H7 (cell line): ENCODE data around the gene CFAP99. TPM values are rescaled to one million over a fixed set of nuclear protein-coding genes. Genes with fewer than 3 reads are reported as not detected.

Source experiments
- DNase-seq: peaks from one replicate; pipeline ENCODE4 v3.0.0; 2012
- H3K27me3 ChIP-seq: 2 replicates; pipeline ENCODE4 v1.6.0; 2011; ENCODE audit warnings: mild to moderate bottlenecking, low read length; ENCODE audit not compliant: control insufficient read depth, insufficient read depth
- H3K36me3 ChIP-seq: replicated peaks from 2 replicates; pipeline ENCODE4 v1.5.1; 2011; ENCODE audit warnings: low read length; ENCODE audit not compliant: control insufficient read depth, insufficient read depth
- H3K4me3 ChIP-seq: 2 replicates; pipeline ENCODE4 v1.5.1; 2011; ENCODE audit warnings: low read depth, mild to moderate bottlenecking, control low read depth, low read length, moderate library complexity; ENCODE audit not compliant: insufficient read depth
- total RNA-seq: library from RNA; depleted of rRNA; stranded (reverse); fragments of >200 nt; shearing (Covaris generic); gene quantifications from 2 replicates; pipeline ENCODE4 v1.2.3, GENCODE V29; 2014

The CFAP99 gene
- total RNA-seq, 1 experiment from 2014 or later = not detected

DNA sequence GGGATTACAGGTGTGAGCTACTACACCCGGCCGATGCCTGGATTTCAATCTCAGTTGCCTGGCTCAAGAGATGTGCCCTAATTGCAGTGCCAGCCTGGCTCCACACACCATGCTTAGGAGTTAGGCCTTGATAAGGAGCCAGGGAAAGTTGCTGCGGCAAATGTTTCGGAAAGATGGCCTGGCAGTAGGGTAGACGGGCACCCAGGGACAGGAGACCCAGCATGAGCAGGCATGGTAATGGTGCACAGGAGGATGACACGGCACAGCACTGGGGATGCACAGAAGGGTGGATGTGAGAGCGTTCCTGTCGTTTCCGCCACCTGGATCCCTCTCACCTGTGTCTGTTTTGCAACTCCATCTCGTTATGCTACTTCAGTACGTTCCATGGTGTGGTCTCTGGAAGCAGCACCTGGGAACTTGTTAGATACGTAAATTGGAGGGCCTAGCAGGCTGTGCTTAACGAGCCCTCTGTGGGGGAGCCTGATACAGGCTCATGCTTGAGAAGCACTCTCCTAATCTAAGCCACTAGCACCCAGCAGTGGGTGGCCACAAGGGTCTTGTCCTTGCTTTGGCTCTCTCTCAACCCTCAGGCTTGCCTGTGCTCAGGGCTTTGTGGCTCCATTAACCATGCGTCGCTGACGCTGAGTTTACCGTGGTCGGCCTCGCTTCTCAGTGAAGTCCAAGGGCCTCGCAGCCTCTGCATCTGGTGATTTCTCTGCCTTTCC, 70.5 kb downstream of the CFAP99 start:
- no peak overlapping the region for H3K4me3 ChIP-seq
- DNase-seq = no peak
- H3K36me3 ChIP-seq = peaks cover 22% of the 10 kb centered on the region
- no peaks in the 10 kb centered on the region for H3K27me3 ChIP-seq

DNA sequence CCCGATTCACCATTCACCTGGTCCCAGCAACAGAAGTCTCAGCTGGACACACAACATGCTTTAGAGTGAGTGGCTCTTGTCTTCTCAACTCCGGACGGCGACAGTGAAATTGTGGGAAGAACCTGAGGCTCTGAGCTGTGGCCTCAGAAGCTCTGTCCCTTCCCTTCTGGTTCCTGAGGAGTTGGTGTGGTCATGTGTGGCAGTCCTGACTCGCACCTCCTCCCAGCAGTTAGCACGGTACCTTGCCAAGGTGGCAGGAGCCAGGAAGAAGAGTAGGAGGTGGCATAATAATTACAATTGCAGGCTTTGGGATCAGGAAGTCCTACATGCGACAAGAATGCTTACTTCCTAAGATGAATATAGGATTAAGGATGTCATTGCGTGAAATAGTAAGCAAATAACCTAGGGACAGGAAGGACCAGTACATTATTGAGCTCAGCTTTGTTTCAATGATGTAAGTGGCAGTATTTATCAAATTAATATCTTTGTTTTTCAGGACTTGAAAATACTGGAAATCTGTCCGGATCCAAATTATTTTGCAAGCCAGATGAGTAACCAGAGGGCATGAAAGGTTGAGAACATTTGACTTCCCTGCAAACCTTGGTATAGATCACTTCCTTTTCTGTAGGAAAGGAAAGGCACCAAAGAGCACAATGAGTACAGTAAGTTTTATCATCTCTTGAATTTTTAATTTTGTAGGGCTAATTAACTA, 71.2 kb downstream of the CFAP99 start:
- H3K4me3 ChIP-seq = no peak overlapping the region
- peaks cover 24% of the 10 kb centered on the region for H3K36me3 ChIP-seq
- DNase-seq = no peak
- H3K27me3 ChIP-seq = no peaks in the 10 kb centered on the region

DNA sequence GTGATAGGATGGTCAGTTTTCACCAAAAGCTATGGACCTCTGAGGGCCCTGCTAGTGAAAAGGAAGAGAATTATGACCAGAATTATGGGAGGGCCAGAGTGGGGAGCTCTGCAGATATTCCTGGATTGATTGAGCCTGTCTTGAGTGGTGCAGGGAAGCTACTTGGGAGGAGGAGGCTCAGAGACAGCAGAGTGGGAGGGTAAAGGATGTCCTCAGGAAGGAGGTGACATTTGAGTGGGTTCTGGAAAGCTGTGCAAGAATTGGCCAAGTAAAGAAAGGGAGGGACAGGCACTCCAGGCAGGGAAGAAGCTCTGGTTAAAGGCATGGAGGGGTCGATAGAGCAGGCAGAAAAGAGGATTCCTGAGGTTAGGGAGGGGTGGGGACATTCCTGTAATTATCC, 74.2 kb downstream of the CFAP99 start:
- DNase-seq = no peak
- H3K36me3 ChIP-seq = peaks cover 41% of the 10 kb centered on the region
- H3K4me3 ChIP-seq = no peak overlapping the region
- no peaks in the 10 kb centered on the region for H3K27me3 ChIP-seq

DNA sequence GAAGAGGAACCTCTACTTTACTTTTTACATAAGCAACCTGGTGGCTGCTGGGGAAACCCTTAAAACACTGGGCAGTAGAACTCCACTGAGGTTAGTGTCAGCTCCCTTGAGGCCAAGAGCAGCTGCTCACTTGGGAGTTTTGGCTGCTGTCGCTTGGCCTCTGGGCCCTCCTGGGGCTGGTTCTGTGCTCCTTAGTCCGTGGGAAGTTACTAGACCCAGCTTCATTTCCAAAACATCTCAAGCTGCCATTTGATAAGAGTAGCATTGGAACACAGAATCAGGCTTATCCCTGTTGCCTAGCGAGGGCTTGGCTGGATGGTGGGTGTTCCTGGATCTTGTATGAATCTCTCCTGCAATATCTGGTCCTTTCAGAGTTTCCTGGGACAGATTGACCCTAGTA, 76.2 kb downstream of the CFAP99 start:
- Histone ChIP-seq H3K4me3 (no peak overlapping the region), H3K36me3 (peaks cover 39% of the 10 kb centered on the region), H3K27me3 (no peaks in the 10 kb centered on the region)
- DNase-seq = no peak

DNA sequence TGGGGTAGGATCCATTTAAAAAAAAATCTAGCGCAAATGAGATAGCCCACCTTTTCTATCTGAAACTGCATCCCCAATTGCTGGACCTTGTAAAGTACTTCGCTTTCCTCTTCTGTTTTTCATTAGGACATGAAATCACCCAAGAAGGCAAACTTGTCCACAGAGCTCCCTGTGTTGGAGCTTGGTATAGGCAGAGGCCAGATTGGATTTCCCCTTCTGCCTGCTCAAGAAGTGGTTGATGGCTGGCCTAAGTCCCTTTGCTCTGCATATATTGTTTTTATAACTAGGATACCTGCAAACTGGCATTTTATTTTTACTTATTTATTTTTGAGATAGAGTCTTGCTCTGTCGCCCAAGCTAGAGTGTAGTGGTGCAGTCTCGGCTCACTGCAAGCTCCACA, 78.6 kb downstream of the CFAP99 start:
- no peak for DNase-seq
- no peak overlapping the region for H3K4me3 ChIP-seq
- H3K27me3 ChIP-seq = no peaks in the 10 kb centered on the region
- H3K36me3 ChIP-seq = peaks cover 42% of the 10 kb centered on the region

DNA sequence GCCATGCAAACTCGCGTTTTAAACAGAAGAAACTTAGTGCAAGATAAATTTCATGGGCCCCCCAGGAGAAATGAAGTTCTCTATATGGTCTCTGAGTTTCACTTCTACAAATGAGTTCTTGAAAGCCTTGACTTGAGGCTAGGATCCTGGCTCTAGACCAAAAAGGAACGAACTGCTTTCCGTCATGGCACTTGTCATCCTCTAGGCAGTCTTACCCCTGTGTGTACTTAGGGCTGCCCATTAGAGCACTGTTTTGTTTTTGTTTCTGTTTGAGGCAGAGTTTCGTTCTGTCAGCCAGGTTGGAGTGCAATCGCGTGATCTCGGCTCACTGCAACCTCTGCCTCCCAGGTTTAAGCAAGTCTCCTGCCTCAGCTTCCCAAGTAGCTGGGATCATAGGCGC, 79.2 kb downstream of the CFAP99 start:
- no peak overlapping the region for H3K4me3 ChIP-seq
- no peak for DNase-seq
- H3K36me3 ChIP-seq = peaks cover 40% of the 10 kb centered on the region
- H3K27me3 ChIP-seq = no peaks in the 10 kb centered on the region

DNA sequence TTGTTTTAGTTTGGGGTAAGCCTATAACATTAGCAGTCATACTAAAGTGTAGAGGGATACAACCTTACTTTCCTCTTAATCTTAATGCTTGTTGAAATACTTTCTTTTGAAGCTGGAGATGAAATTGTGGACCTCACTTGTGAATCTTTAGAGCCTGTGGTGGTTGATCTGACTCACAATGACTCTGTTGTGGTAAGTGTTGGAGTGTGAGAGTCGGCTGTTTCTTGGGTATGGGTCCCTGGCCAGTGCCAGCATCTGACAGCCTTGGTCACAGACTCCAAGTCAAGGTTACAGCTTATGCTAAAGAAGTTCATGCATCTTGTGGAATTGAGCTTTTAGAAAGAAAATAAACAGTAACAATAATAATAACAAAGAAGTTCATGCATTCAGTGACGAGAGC, 81.8 kb downstream of the CFAP99 start:
- no peak for DNase-seq
- H3K36me3 ChIP-seq = peaks cover 35% of the 10 kb centered on the region
- H3K4me3 ChIP-seq = no peak overlapping the region

DNA sequence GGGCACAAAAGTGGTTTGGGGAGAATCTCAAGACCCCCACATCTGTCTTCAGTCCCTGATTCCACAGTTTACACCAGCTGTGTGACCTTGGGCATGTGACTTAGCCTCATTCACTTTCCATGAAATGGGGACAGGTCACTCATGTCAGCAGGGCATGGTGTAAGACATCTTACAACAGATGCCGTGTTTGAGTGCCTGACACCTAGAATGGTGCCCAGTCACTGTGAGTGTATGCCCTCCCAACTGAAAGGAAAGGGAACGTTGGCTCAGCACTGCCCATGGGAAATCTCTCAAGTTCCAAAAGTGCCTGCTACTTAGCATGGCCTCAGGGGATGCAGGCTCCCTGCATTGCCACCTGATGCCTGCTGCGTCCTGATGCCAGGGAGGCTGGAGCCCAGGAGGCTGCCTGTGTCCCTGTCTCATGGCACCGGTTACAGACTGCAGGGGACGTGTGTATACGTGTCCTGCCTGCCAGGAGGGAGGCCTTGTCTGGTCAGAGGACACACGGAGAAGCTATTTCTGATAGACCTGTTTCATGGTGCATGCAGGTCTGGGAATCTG, 82.4 kb downstream of the CFAP99 start:
- no peak for DNase-seq
- H3K36me3 ChIP-seq = peaks cover 35% of the 10 kb centered on the region
- no peaks in the 10 kb centered on the region for H3K27me3 ChIP-seq
- no peak overlapping the region for H3K4me3 ChIP-seq

More for the DNA sequence above, 81.8 kb downstream of the CFAP99 start:
- no peaks in the 10 kb centered on the region for H3K27me3 ChIP-seq

DNA sequence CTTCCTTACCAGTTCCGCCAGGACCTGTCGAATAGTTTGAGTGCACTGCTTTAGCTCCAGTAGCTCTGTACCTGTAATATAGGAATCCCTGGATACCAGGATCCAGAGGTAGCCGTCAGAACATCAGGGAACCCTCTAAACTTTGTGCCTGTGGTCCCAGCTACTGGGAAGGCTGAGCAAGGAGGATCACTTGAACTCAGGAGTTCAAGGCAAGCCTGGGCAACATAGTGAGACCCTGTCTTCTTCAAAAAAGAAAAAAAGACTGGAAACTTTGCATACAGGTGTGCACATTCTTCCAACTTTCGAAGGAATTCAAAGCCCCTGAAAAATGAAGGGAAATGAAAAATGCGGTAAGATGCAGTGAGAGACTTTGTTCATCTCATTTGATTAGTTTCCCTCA, 85.1 kb downstream of the CFAP99 start:
- peaks cover 25% of the 10 kb centered on the region for H3K36me3 ChIP-seq
- no peak for DNase-seq
- no peaks in the 10 kb centered on the region for H3K27me3 ChIP-seq
- H3K4me3 ChIP-seq = no peak overlapping the region

DNA sequence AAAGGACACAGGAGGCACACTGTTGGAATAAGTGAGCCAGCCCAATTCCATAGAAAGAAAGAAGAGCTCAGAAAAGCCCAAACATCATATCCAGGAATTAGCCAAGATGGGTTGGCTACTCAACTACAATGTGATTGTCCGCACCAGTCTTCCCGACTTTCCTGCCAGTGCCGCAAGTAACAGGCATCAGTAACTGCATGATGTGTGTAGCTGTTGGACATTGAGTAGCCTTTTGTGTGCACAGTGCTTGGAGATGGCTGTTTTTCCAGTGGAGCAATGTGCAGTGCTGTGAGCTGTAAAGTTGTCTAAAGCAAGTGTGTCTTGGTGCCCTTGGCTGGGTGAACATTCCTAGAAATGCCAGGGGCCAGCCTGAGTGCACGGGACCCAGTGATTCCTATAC, 88.5 kb downstream of the CFAP99 start:
- DNase-seq = no peak
- Histone ChIP-seq H3K27me3 (no peaks in the 10 kb centered on the region), H3K4me3 (no peak overlapping the region), H3K36me3 (peaks cover 34% of the 10 kb centered on the region)

DNA sequence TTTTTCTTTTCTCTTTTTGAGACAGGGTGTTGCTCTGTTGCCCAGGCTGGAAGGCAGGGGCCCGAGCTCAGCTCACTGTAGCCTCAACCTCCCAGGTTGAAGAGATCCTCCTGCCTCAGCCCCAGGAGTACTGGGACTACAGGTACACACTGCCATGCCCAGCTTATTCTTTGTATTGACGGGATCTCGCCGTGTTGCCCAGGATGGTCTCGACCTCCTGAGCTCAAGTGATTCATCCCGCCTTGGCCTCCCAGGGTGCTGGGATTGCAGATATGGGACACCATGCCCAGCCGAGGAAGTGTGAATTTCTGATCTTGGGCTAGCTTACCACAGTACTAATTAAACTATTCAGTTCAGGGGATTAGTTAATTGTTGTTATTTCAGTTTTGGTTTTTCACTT, 89.1 kb downstream of the CFAP99 start:
- Histone ChIP-seq H3K4me3 (no peak overlapping the region), H3K36me3 (peaks cover 38% of the 10 kb centered on the region), H3K27me3 (no peaks in the 10 kb centered on the region)
- DNase-seq = no peak

DNA sequence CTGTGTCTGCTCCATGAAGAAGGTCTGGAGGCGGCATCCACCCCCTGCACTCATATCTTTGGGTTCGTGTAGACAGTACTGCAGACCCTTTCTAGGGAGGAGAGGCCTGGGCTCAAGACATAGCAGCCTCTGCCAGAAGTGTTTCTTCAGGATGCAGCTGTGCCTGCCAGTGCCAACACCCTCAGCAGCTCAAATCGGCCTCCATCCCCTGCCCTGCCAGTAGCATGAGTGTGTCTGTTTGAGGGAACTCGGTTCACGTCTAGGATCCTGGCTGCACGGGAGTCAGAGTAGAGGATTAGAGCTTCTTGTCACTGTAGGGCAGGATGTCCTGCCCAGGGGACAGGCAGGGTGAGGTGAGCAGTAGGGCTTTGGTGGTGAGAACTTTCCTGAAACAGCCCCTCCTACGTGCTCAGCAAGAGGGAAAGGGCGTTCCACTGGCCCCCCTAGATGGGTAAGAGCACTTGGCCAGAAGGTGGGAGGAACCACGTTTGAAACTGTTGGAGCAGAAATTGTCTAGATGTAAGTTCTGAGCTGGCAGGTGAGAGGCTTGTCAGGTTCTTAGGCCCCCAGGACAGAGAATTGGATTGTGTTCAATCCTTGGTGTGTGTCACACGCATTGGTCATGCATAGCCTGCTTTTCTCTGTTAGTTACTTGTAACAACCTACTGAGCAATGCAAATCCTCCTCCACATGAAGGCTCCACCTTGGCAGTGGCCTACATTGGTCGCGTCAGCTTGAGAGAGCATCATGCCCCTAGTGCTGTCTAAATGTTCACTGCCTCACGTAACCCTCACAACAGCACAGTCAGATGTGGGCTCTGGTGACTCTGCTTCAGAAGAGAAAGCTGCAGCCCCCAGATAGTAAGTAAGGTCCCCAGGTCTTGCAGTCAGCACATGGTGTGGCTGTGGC, 91.8 kb downstream of the CFAP99 start:
- Histone ChIP-seq H3K27me3 (no peaks in the 10 kb centered on the region), H3K4me3 (no peak overlapping the region), H3K36me3 (peaks cover 48% of the 10 kb centered on the region)
- no peak for DNase-seq

DNA sequence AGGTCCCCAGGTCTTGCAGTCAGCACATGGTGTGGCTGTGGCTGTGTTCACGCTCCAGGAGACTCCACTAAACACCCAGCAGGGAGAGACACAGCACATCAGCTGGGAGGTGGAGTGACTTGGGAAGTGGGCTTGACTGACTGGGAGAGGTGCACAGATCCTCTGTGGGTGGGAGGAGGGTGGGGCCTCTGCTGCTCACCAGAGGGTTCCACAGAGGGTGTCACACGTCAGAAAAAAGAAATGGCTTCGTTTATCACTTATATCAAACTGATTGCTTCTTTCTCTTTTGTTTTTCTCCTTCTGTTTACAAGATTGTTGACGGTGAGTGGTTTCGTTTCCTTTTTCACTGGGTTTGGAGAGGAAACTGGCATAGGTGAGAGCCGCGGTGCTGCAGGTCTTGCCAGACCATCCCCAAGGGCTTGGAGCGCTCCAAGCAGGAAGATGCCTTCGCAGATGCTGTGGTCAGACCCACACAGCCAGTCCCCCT, 92.9 kb downstream of the CFAP99 start:
- peaks cover 46% of the 10 kb centered on the region for H3K36me3 ChIP-seq
- H3K4me3 ChIP-seq = no peak overlapping the region
- no peak for DNase-seq
- H3K27me3 ChIP-seq = no peaks in the 10 kb centered on the region
